CD14-positive monocyte (primary cell): ENCODE results near the gene ZNF292. TPM values are rescaled to one million over a fixed set of nuclear protein-coding genes. Genes with fewer than 3 reads are reported as not detected.
A peak's percentile ranks its signal among the peaks of the same experiment; 100 is the strongest.

ENCODE experiments used
- DNase-seq, 3 donors: peaks; one replicate each; pipeline ENCODE4 v3.0.0-alpha.2; 2011 to 2022
- H2AFZ ChIP-seq: 2 replicates; pipeline ENCODE4 v1.6.0; 2012; ENCODE audit warnings: mild to moderate bottlenecking, low read depth, low read length, inconsistent platforms; ENCODE audit not compliant: insufficient read depth, poor library complexity, severe bottlenecking
- H3K27ac ChIP-seq, 2 donors: 1 replicate in 1 of 2; 2 replicates in 1 of 2; pipeline ENCODE4 v1.5.1; 2012 to 2013; ENCODE audit warnings: low read length in 2 of 2, control low read depth in 1 of 2, inconsistent platforms in 1 of 2, low read depth in 1 of 2, mild to moderate bottlenecking in 1 of 2
- H3K27me3 ChIP-seq, 2 donors: one replicate each; pipeline versions ENCODE4 v1.6.0 to v1.6.1; 2011 to 2013; ENCODE audit warnings: low read length in 2 of 2; ENCODE audit not compliant: control insufficient read depth in 2 of 2, insufficient read depth in 2 of 2
- H3K36me3 ChIP-seq, 2 donors: replicated peaks in 1 of 2; 1 replicate in 1 of 2; 2 replicates in 1 of 2; pipeline versions ENCODE4 v1.5.1 to v1.6.1; 2012 to 2013; ENCODE audit warnings: low read length in 2 of 2, control low read depth in 1 of 2, inconsistent platforms in 1 of 2, mild to moderate bottlenecking in 1 of 2; ENCODE audit not compliant: insufficient read depth in 2 of 2, control insufficient read depth in 1 of 2
- H3K4me1 ChIP-seq, 2 donors: 1 replicate in 1 of 2; 2 replicates in 1 of 2; pipeline versions ENCODE4 v1.5.1 to v1.6.1; 2012 to 2013; ENCODE audit warnings: low read length in 2 of 2, control low read depth in 1 of 2, inconsistent platforms in 1 of 2, mild to moderate bottlenecking in 1 of 2, moderate library complexity in 1 of 2; ENCODE audit not compliant: insufficient read depth in 2 of 2, control insufficient read depth in 1 of 2
- H3K4me2 ChIP-seq: replicated peaks from 2 replicates; pipeline ENCODE3; 2012; ENCODE audit warnings: low read length, moderate library complexity, mild to moderate bottlenecking; ENCODE audit not compliant: poor library complexity, severe bottlenecking; ENCODE audit errors: extremely low read depth
- H3K4me3 ChIP-seq, 3 experiments: fragments of 200-600 bp in 1 of 3; sonication (generic) in 1 of 3; replicated peaks in 1 of 3; 1 replicate in 2 of 3; 2 replicates in 1 of 3; pipeline ENCODE4 v1.5.1; 2011 to 2013; ENCODE audit warnings: low read length in 3 of 3, mild to moderate bottlenecking in 3 of 3, control low read depth in 2 of 3, low read depth in 2 of 3, inconsistent platforms in 1 of 3, moderate library complexity in 1 of 3
- H3K79me2 ChIP-seq: 2 replicates; pipeline ENCODE4 v1.6.0; 2012; ENCODE audit warnings: mild to moderate bottlenecking, control low read depth, inconsistent platforms, low read length, moderate library complexity; ENCODE audit not compliant: insufficient read depth
- H3K9ac ChIP-seq: 2 replicates; pipeline ENCODE4 v1.6.0; 2017; ENCODE audit warnings: low read length, mild to moderate bottlenecking; ENCODE audit not compliant: insufficient read depth, poor library complexity, severe bottlenecking
- H3K9me3 ChIP-seq, 2 donors: replicated peaks in 1 of 2; 1 replicate in 1 of 2; 2 replicates in 1 of 2; pipeline versions ENCODE4 v1.5.1 to v1.6.1; 2012 to 2013; ENCODE audit warnings: low read length in 2 of 2, control low read depth in 1 of 2; ENCODE audit not compliant: control insufficient read depth in 1 of 2, insufficient read depth in 1 of 2
- H4K20me1 ChIP-seq: 2 replicates; pipeline ENCODE4 v1.6.0; 2012; ENCODE audit warnings: mild to moderate bottlenecking, low read length, control low read depth, moderate library complexity; ENCODE audit not compliant: insufficient read depth
- H3K27ac Mint-ChIP-seq, 7 donors: one replicate each; pipeline ENCODE4 v1.8.0; 2020; ENCODE audit warnings: mild to moderate bottlenecking in 7 of 7, mixed read lengths in 7 of 7, moderate library complexity in 6 of 7, inconsistent platforms in 2 of 7
- H3K27me3 Mint-ChIP-seq, 3 donors: one replicate each; pipeline ENCODE4 v1.8.0; 2021 to 2022; ENCODE audit warnings: low read depth in 3 of 3, mild to moderate bottlenecking in 3 of 3, mixed read lengths in 3 of 3, moderate library complexity in 3 of 3, inconsistent platforms in 1 of 3
- H3K36me3 Mint-ChIP-seq, 2 donors: one replicate each; pipeline ENCODE4 v1.8.0; 2020; ENCODE audit warnings: mixed read lengths in 2 of 2, inconsistent platforms in 1 of 2, mild to moderate bottlenecking in 1 of 2
- H3K4me1 Mint-ChIP-seq: one replicate; pipeline ENCODE4 v1.8.0; 2020; ENCODE audit warnings: mild to moderate bottlenecking, mixed read lengths
- H3K4me3 Mint-ChIP-seq, 2 donors: one replicate each; pipeline ENCODE4 v1.8.0; 2020; ENCODE audit warnings: mild to moderate bottlenecking in 2 of 2, mixed read lengths in 2 of 2, moderate library complexity in 1 of 2
- H3K9me3 Mint-ChIP-seq, 7 donors: one replicate each; pipeline ENCODE4 v1.8.0; 2020 to 2022; ENCODE audit warnings: mixed read lengths in 7 of 7, mild to moderate bottlenecking in 6 of 7, moderate library complexity in 6 of 7, inconsistent platforms in 2 of 7
- WGBS: methylation state at CpG from one replicate; pipeline ENCODE4 v1.1.5; 2013; ENCODE audit warnings: missing lambda C conversion rate; ENCODE audit not compliant: insufficient coverage; 5-methylcytosine and 5-hydroxymethylcytosine counted together
- intact Hi-C, 2 donors: fragments of 100-400 bp; cut with micrococcal nuclease; formaldehyde crosslinking; loops; one replicate each; pipeline versions ENCODE4 v1.15.0 to v1.15.1; 2023
- polyA plus RNA-seq, 3 donors: library from polyadenylated mRNA; depleted of rRNA in 1 of 3; unstranded in 2 of 3; stranded (reverse) in 1 of 3; fragments of 300-500 nt in 2 of 3; fragments of >200 nt in 1 of 3; fragmentation: Illumina TruSeq in 2 of 3; gene quantifications; 1 replicate in 2 of 3; 2 replicates in 1 of 3; pipeline ENCODE4 v1.2.3, GENCODE V29; 2012 to 2021
- TF ChIP-seq, protein P1 (sequence below): fragments of 200-600 bp; IDR thresholded peaks from one replicate; pipeline ENCODE4 v1.8.0; 2022; ENCODE audit warnings: antibody characterized with exemption, mild to moderate bottlenecking

Gene ZNF292
- polyA plus RNA-seq, 3 donors: 4.8 to 7.7 (median 7.6) TPM

DNA sequence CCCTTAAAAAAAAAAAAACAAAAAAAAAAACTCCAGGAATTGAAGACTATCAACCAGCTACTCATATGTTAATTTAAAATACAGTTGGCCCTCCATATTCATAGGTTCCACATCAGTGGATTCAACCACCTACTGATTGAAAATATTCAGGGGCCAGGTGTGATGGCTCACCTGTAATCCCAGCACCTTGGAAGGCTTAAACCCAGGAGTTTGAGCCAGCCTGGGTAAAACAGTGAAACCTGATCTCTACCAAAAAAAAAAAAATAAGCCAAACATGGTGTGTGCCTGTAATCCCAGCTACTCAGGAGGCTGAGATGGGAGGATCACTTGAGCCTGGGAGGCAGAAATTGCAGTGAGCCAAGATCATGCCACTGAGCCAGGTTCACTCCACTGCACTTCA is 94.7 kb downstream of the ZNF292 start:
- Histone ChIP-seq H3K4me1 (no peaks in the 10 kb centered on the region), H3K36me3 (peaks cover 51 to 79% of the 10 kb centered on the region in 2 donors), H2AFZ (no peak overlapping the region), H3K9ac (no peak overlapping the region), H3K27me3 (no peaks in the 10 kb centered on the region), H3K4me2 (no peak overlapping the region), H3K9me3 (no peaks in the 10 kb centered on the region), H3K79me2 (no peaks in the 10 kb centered on the region), H3K4me3 (no peak overlapping the region), H4K20me1 (peaks cover 11% of the 10 kb centered on the region), H3K27ac (no peak overlapping the region)
- no peaks in the 10 kb centered on the region for H3K9me3 Mint-ChIP-seq
- H3K4me3 Mint-ChIP-seq: no peak overlapping the region
- H3K4me1 Mint-ChIP-seq: peaks cover 2% of the 10 kb centered on the region
- no peak for DNase-seq
- intact Hi-C loops: no loop called here
- TF ChIP-seq, protein P1, sequence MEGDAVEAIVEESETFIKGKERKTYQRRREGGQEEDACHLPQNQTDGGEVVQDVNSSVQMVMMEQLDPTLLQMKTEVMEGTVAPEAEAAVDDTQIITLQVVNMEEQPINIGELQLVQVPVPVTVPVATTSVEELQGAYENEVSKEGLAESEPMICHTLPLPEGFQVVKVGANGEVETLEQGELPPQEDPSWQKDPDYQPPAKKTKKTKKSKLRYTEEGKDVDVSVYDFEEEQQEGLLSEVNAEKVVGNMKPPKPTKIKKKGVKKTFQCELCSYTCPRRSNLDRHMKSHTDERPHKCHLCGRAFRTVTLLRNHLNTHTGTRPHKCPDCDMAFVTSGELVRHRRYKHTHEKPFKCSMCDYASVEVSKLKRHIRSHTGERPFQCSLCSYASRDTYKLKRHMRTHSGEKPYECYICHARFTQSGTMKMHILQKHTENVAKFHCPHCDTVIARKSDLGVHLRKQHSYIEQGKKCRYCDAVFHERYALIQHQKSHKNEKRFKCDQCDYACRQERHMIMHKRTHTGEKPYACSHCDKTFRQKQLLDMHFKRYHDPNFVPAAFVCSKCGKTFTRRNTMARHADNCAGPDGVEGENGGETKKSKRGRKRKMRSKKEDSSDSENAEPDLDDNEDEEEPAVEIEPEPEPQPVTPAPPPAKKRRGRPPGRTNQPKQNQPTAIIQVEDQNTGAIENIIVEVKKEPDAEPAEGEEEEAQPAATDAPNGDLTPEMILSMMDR: no peak
- peaks cover 62 to 67% of the 10 kb centered on the region in 2 donors for H3K36me3 Mint-ChIP-seq
- H3K27ac Mint-ChIP-seq: peak overlapping the region in 2 of 7 donors; percentile 7 to 43
- H3K27me3 Mint-ChIP-seq: peaks cover 0 to 3% (median 0%) of the 10 kb centered on the region in 3 donors

- H3K36me3 ChIP-seq: peaks cover 57 to 85% of the 10 kb centered on the region in 2 donors
- no peak overlapping the region for H3K4me3 Mint-ChIP-seq
- H3K36me3 Mint-ChIP-seq: peaks cover 72 to 73% of the 10 kb centered on the region in 2 donors
- H3K79me2 ChIP-seq: no peaks in the 10 kb centered on the region
- H3K27ac Mint-ChIP-seq: peak overlapping the region in 1 of 7 donors; percentile 66
- no peaks in the 10 kb centered on the region for H3K9me3 ChIP-seq
- no peaks in the 10 kb centered on the region for H3K9me3 Mint-ChIP-seq
- peak overlapping the region in 1 of 2 donors; percentile 13 for H3K27ac ChIP-seq
- WGBS: no CpG with 5 or more reads among the region's 1 CpG
- intact Hi-C loops: no loop called here
- peaks cover 0 to 3% (median 0%) of the 10 kb centered on the region in 3 donors for H3K27me3 Mint-ChIP-seq
- H3K4me1 Mint-ChIP-seq: peaks cover 2% of the 10 kb centered on the region
- H3K4me2 ChIP-seq: no peak overlapping the region
- no peaks in the 10 kb centered on the region for H3K27me3 ChIP-seq
- no peak for DNase-seq
- no peak overlapping the region for H3K4me3 ChIP-seq
- no peak overlapping the region for H3K9ac ChIP-seq
- H3K4me1 ChIP-seq: no peaks in the 10 kb centered on the region
- H2AFZ ChIP-seq: no peak overlapping the region
- peaks cover 11% of the 10 kb centered on the region for H4K20me1 ChIP-seq
- TF ChIP-seq, protein P1: no peak
Measured at GRCh38 chr6:87251225-87251624, 95.9 kb downstream of the ZNF292 start.
